Kidney (tissue), 14 donors: ENCODE measurements around the gene NLGN1. TPM values are rescaled to one million over a fixed set of nuclear protein-coding genes. Genes with fewer than 3 reads are reported as not detected.

ENCODE experiments used
- DNase-seq, 5 donors: peaks; one replicate each; pipeline ENCODE4 v3.0.0-alpha.2; 2013 to 2020
- FAIRE-seq: peaks from 2 replicates; lab custom pipeline; 2012; peaks lifted over from hg19 to GRCh38; lab: Jason Lieb, UNC
- H3K27ac ChIP-seq, 2 donors: one replicate each; pipeline ENCODE4 v1.7.0; 2013; ENCODE audit warnings: low read depth in 2 of 2, low read length in 2 of 2, inconsistent platforms in 1 of 2
- H3K27me3 ChIP-seq: one replicate; pipeline ENCODE4 v1.7.1; 2013; ENCODE audit warnings: low read length, inconsistent platforms; ENCODE audit not compliant: control insufficient read depth, insufficient read depth
- H3K36me3 ChIP-seq, 3 donors: one replicate each; pipeline versions ENCODE4 v1.7.0 to v1.7.1; 2013; ENCODE audit warnings: low read length in 3 of 3, control low read depth in 1 of 3, inconsistent platforms in 1 of 3; ENCODE audit not compliant: insufficient read depth in 3 of 3, control insufficient read depth in 2 of 3
- H3K4me1 ChIP-seq, 3 donors: one replicate each; pipeline versions ENCODE4 v1.7.0 to v1.7.1; 2013; ENCODE audit warnings: low read length in 3 of 3, inconsistent platforms in 1 of 3, low read depth in 1 of 3; ENCODE audit not compliant: control insufficient read depth in 2 of 3, insufficient read depth in 2 of 3
- H3K4me3 ChIP-seq, 3 donors: one replicate each; pipeline versions ENCODE4 v1.7.0 to v1.8.1; 2013; ENCODE audit warnings: low read length in 3 of 3, control low read depth in 1 of 3, inconsistent platforms in 1 of 3
- H3K9ac ChIP-seq, 3 donors: one replicate each; pipeline versions ENCODE4 v1.7.0 to v1.7.1; 2013; ENCODE audit warnings: low read length in 3 of 3, control low read depth in 1 of 3, inconsistent platforms in 1 of 3
- H3K9me3 ChIP-seq, 3 donors: one replicate each; pipeline versions ENCODE4 v1.7.0 to v1.7.1; 2013; ENCODE audit warnings: low read length in 3 of 3, control low read depth in 1 of 3, inconsistent platforms in 1 of 3; ENCODE audit not compliant: control insufficient read depth in 2 of 3, insufficient read depth in 1 of 3
- intact Hi-C: fragments of 100-400 bp; cut with DNase I; formaldehyde crosslinking; loops from one replicate; pipeline ENCODE4 v1.11.1; 2022
- polyA plus RNA-seq: library from polyadenylated mRNA; stranded (reverse); fragments of 350-450 nt; fragmentation: Illumina TruSeq; extraction: RNeasy Lipid Tissue Mini Kit (QIAGEN cat#74804); gene quantifications from one replicate; pipeline ENCODE4 v1.2.3, GENCODE V29; 2014; ENCODE audit warnings: low read depth, low replicate concordance; ENCODE audit not compliant: insufficient read depth
- total RNA-seq: library from RNA; stranded (reverse); fragmentation: NEBNext Ultra II Directional; extraction: Animal tissue kit (Norgen Biotek cat#: 25700); gene quantifications from one replicate; pipeline ENCODE4 v1.2.1, GENCODE V29; 2021
- TF ChIP-seq, protein P1 (sequence below): IDR thresholded peaks from 3 replicates; pipeline ENCODE4 v1.5.1; 2012; ENCODE audit warnings: mild to moderate bottlenecking, moderate library complexity, borderline replicate concordance; ENCODE audit not compliant: insufficient read depth; ENCODE audit errors: extremely low read depth
- donor health status: control.
- donor health status: control.
- donor health status: control.
- donor health status: control.
- donor health status: control.
- donor health status: DM: yes; HTN: yes; CAD: no.
- donor health status: Normal renal cell carcinoma (clear cell type).

The NLGN1 gene
- total and polyA plus RNA-seq, 2 donors from 2014 or later, result 0.49 to 19.4 TPM

DNA sequence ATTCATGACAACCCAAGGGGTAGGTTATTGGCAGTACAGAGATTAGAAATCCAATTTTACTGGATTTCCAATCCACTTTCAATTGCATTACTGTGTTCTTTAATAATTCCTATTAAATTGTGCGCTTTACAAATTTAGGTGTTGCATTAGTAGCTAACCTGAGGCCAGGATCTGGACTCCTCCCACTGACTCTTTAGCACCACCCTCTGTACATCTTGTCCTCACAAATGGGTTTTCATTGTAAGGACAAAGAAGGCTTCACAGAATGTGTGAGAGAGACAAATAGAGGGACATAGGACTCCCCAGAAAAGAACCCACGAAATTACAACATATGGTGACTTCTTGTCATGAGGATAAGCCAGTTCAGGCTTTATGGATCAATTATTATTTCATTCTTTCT is 818.5 kb downstream of the NLGN1 start:
- intact Hi-C loops, result no loop called here
- TF ChIP-seq, protein P1, sequence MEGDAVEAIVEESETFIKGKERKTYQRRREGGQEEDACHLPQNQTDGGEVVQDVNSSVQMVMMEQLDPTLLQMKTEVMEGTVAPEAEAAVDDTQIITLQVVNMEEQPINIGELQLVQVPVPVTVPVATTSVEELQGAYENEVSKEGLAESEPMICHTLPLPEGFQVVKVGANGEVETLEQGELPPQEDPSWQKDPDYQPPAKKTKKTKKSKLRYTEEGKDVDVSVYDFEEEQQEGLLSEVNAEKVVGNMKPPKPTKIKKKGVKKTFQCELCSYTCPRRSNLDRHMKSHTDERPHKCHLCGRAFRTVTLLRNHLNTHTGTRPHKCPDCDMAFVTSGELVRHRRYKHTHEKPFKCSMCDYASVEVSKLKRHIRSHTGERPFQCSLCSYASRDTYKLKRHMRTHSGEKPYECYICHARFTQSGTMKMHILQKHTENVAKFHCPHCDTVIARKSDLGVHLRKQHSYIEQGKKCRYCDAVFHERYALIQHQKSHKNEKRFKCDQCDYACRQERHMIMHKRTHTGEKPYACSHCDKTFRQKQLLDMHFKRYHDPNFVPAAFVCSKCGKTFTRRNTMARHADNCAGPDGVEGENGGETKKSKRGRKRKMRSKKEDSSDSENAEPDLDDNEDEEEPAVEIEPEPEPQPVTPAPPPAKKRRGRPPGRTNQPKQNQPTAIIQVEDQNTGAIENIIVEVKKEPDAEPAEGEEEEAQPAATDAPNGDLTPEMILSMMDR, result no peak
- FAIRE-seq (no peak), DNase-seq (no peak)
- Histone ChIP-seq H3K27ac (no peak overlapping the region), H3K9ac (no peak overlapping the region), H3K36me3 (no peaks in the 10 kb centered on the region), H3K27me3 (no peaks in the 10 kb centered on the region), H3K9me3 (no peaks in the 10 kb centered on the region), H3K4me1 (no peaks in the 10 kb centered on the region), H3K4me3 (no peak overlapping the region)

DNA sequence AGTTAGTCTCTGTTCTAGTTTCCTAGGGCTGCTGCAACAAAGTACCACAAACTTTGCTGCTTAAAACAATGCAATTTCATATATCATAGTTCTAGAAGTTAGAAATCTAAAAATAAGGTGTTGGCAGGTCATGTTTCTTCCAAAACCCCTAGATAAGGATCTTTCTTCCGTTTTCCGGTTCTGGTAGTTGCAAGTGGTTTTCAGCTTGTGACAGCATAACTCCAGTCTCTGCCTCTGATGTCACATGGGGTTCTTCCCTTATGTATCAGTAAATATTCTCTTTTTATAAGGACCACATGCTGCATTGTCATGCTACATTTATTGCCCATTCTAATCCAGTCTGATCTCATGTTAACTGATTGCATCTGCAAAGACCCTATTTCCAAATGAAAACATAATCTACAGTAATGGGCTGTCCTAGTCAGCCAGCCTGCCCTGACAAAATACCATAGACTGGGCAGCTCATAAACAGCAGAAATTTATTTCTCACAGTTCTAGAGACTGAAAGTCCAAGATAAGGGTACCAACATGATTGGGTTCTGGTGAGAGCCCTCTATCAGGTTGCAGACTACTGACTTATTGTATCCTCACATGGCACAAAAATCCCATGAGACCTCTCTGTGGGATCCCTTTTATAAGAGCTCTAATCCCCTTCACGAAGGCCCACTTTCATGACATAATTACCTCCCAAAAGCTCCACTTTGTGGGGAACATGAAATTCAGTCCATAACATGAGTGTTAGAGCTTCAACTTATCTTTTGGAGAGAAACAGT is 819.6 kb downstream of the NLGN1 start:
- DNase-seq, result no peak
- Histone ChIP-seq H3K4me1 (no peaks in the 10 kb centered on the region), H3K27ac (no peak overlapping the region), H3K36me3 (no peaks in the 10 kb centered on the region), H3K27me3 (no peaks in the 10 kb centered on the region), H3K4me3 (no peak overlapping the region), H3K9me3 (no peaks in the 10 kb centered on the region), H3K9ac (no peak overlapping the region)
- no peak for FAIRE-seq
- intact Hi-C loops, result no loop called here
- TF ChIP-seq, protein P1, result no peak

- Histone ChIP-seq H3K27me3 (no peaks in the 10 kb centered on the region), H3K9ac (no peak overlapping the region), H3K27ac (no peak overlapping the region), H3K4me3 (no peak overlapping the region), H3K4me1 (peaks cover 0 to under 1% (median 0%) of the 10 kb centered on the region in 3 donors), H3K36me3 (no peaks in the 10 kb centered on the region), H3K9me3 (no peaks in the 10 kb centered on the region)
- TF ChIP-seq, protein P1, result no peak
- no peak for DNase-seq
- intact Hi-C loops, result no loop called here
- no peak for FAIRE-seq
Observed at GRCh38 chr3:174218016-174218415, 820.5 kb downstream of the NLGN1 start.
